ENCODE data around the gene PTPN12.
"Not testable (repeated sequence)": the region's sequence is repeated elsewhere in the genome, so short reads cannot be mapped to it uniquely, and the experiment has no call there.

Gene PTPN12

GRCh38 chr7:77538281-77539212 is 1.5 kb downstream of the PTPN12 start:
- DNase-seq (ENCODE audit: low read depth, low spot score): peak; percentile 92

- DNase-seq (ENCODE audit: low read depth, low spot score): no peak
These were observed 3.3 kb downstream of the PTPN12 start for GRCh38 chr7:77540402-77540822.

GRCh38 chr7:77540993-77541392 is 3.9 kb downstream of the PTPN12 start:
- DNase-seq (ENCODE audit: low read depth, low spot score): not testable (repeated sequence)

- DNase-seq (ENCODE audit: low read depth, low spot score): no peak
These were observed 5.3 kb downstream of the PTPN12 start for GRCh38 chr7:77542409-77542808.

GRCh38 chr7:77542895-77543294 is 5.8 kb downstream of the PTPN12 start:
- DNase-seq (ENCODE audit: low read depth, low spot score): no peak

GRCh38 chr7:77543910-77544309 is 6.8 kb downstream of the PTPN12 start:
- no peak for DNase-seq (ENCODE audit: low read depth, low spot score)

GRCh38 chr7:77544518-77544917 is 7.4 kb downstream of the PTPN12 start:
- DNase-seq (ENCODE audit: low read depth, low spot score): no peak

GRCh38 chr7:77548206-77548605 is 11.1 kb downstream of the PTPN12 start:
- no peak for DNase-seq (ENCODE audit: low read depth, low spot score)

- DNase-seq (ENCODE audit: low read depth, low spot score): no peak
These were observed 12.2 kb downstream of the PTPN12 start for GRCh38 chr7:77549106-77549870.

- no peak for DNase-seq (ENCODE audit: low read depth, low spot score)
These were observed 13.5 kb downstream of the PTPN12 start for GRCh38 chr7:77550586-77550985.

GRCh38 chr7:77553123-77553522 is 16.0 kb downstream of the PTPN12 start:
- no peak for DNase-seq (ENCODE audit: low read depth, low spot score)

GRCh38 chr7:77558284-77558967 is 21.3 kb downstream of the PTPN12 start:
- no peak for DNase-seq (ENCODE audit: low read depth, low spot score)

- no peak for DNase-seq (ENCODE audit: low read depth, low spot score)
These were observed 24.3 kb downstream of the PTPN12 start for GRCh38 chr7:77561352-77561751.

GRCh38 chr7:77563275-77563674 is 26.2 kb downstream of the PTPN12 start:
- no peak for DNase-seq (ENCODE audit: low read depth, low spot score)

- DNase-seq (ENCODE audit: low read depth, low spot score): no peak
These were observed 28.8 kb downstream of the PTPN12 start for GRCh38 chr7:77565917-77566316.

GRCh38 chr7:77566421-77566820 is 29.3 kb downstream of the PTPN12 start:
- peak; percentile 34 for DNase-seq (ENCODE audit: low read depth, low spot score)

- no peak for DNase-seq (ENCODE audit: low read depth, low spot score)
These were observed 32.6 kb downstream of the PTPN12 start for GRCh38 chr7:77569514-77570232.

GRCh38 chr7:77570330-77571011 is 33.4 kb downstream of the PTPN12 start:
- no peak for DNase-seq (ENCODE audit: low read depth, low spot score)

- no peak for DNase-seq (ENCODE audit: low read depth, low spot score)
These were observed 34.7 kb downstream of the PTPN12 start for GRCh38 chr7:77571801-77572200.

GRCh38 chr7:77575187-77575586 is 38.1 kb downstream of the PTPN12 start:
- DNase-seq (ENCODE audit: low read depth, low spot score): no peak

- no peak for DNase-seq (ENCODE audit: low read depth, low spot score)
These were observed 39.8 kb downstream of the PTPN12 start for GRCh38 chr7:77576856-77577255.
